ENCODE measurements around the gene MED27.
A peak's percentile ranks its signal among the peaks of the same experiment; 100 is the strongest.

MED27 gene

DNA sequence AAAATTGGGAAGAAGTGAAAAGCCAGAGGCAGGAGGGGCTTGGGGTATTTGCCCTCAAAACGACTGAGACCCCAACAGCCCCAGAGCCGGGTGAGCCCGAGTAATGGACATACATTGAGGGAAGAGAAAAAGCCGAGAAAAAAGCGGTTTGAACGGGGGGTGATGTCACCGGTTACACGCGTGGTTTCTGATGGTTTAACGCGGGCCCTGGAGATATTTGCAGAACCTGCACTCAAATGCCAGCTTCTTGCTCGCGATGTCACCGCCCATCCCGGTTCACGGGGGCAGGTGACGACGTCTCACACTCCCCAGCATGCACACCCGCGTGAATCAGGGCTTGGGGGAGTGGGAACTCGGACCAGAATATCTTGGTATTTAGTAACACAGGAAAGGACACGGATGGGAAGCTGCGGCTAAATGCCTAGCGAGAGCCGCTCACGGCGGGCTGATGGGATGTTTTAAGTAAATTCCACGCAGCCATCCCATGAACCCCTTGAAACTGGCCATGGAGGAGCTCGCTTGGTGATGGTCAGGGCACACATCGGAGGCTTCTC, 237.8 kb downstream of the MED27 start:
- Mint-ChIP-seq H3K4me3 (no peak overlapping the region), H3K27ac (peak overlapping the region; percentile 64), H3K36me3 (peaks cover 10% of the 10 kb centered on the region), H3K4me1 (peaks cover 17% of the 10 kb centered on the region), H3K9me3 (no peaks in the 10 kb centered on the region)
- no peak for ATAC-seq
- DNase-seq (ENCODE audit: low spot score in 2 of 2), result no peak

DNA sequence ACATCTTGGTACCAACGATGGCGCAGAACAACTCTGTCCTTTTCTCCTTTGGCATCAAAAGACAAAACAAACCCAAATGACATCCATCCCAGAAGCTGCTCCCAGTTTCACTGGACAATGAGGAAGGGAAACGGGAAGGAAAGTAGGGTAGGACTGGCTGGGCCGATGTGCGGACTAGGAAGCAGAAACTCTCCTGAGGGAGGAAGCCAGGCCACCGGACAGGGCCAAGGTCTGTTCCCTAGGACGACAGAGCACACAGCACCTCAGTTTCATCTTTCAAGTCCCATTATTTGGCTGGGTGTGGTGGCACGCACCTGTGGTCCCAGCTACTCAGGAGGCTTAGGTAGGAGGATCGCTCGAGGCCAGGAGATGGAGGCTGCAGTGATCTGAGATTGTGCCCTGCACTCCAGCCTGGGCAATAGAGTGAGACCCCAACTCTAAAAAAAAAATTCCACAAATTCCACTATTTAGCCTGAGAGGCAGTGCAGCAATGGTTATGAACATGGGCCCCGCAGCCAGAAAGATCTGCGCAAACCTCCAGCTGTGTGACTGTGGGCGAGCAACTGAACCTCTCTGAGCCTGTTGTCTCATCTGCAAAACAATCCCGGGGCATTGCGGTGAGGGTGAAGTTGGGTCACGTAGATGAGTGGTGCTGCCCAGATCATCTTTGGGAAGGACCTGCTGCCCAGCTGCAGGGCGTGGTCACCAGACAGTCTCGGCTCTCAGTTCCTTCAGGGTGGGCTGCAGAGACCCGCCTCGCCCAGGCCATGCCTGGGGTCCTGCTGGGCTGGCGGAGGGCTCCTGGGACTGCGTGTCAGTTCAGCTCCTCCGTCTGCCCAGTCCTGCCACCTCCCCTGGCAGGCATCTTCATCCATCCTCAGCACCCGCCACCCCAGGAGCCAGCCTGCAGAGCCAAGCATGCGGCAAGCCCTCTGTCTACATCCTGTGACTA, 238.6 kb downstream of the MED27 start:
- peak overlapping the region; percentile 95 for H3K27ac Mint-ChIP-seq
- no peak overlapping the region for H3K4me3 Mint-ChIP-seq
- H3K9me3 Mint-ChIP-seq, result no peaks in the 10 kb centered on the region
- peaks cover 17% of the 10 kb centered on the region for H3K4me1 Mint-ChIP-seq
- no peak for DNase-seq (ENCODE audit: low spot score in 2 of 2)
- peaks cover 10% of the 10 kb centered on the region for H3K36me3 Mint-ChIP-seq
- no peak for ATAC-seq

DNA sequence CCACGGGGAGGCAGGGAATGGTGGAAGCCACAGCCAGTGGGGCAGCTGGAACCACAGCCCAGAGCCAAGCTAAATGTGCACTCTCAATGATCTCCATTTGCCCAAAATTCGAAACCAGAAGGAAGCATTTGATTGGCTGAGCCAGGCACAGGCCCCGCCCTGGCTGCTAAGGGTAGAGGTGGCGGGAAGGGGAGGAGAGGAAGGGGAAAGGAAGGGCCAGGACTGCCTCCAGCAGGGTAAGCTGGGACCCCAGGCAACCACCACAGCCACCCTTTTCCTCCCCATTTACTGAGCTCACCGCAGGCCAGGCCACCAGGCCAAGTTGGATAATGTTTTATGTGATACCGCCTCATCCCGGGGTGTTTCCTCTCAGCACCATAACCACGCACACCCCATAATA, 239.4 kb downstream of the MED27 start:
- no peak for ATAC-seq
- Mint-ChIP-seq H3K9me3 (no peaks in the 10 kb centered on the region), H3K4me3 (peak overlapping the region; percentile 62), H3K27ac (peak overlapping the region; percentile 95), H3K4me1 (peaks cover 17% of the 10 kb centered on the region), H3K36me3 (peaks cover 10% of the 10 kb centered on the region)
- DNase-seq (ENCODE audit: low spot score in 2 of 2), result no peak

DNA sequence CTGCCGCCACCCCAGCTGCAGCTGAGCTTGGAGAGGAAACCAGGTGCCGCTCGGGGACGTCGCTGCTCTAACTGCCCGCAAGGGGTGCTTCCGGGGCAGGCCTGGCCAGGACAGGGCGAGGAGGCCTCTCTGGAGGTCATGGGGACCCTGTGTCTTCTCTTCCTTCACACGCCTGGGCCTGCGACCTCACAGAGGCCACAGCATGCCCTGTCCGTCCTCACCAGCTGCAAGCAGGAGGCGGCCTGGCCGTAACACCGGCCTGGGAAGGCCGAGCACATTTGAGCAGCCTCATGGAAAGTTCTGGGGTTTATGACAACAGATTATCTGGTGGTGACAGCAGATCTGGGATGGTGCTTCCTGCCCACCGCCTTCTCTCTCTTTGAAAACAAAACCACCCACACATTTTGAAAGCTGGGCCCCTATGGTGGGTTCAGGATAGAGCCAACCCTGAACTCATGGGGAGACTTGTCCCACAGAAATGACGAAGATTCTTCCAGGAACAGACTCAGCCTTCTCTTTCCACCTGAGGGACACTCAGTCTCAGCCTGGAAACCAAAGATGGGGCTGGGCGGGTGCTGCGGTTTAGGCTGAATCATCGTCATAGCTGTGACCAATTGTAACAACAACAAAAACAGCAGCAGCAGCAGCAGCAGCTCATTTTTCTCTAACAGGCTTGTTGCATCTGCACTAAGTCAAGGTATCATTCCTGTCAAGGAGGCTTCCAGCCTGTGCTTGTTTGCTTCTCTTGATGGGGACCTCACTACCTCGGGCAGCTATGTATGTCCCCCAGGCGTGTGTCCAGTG, 240.2 kb downstream of the MED27 start:
- peak overlapping the region; percentile 62 for H3K4me3 Mint-ChIP-seq
- no peaks in the 10 kb centered on the region for H3K9me3 Mint-ChIP-seq
- ATAC-seq (peak; percentile 86), DNase-seq (ENCODE audit: low spot score in 2 of 2) (peak; percentile 41 to 70)
- peak overlapping the region; percentile 95 for H3K27ac Mint-ChIP-seq
- H3K36me3 Mint-ChIP-seq, result peaks cover 10% of the 10 kb centered on the region
- peaks cover 17% of the 10 kb centered on the region for H3K4me1 Mint-ChIP-seq

DNA sequence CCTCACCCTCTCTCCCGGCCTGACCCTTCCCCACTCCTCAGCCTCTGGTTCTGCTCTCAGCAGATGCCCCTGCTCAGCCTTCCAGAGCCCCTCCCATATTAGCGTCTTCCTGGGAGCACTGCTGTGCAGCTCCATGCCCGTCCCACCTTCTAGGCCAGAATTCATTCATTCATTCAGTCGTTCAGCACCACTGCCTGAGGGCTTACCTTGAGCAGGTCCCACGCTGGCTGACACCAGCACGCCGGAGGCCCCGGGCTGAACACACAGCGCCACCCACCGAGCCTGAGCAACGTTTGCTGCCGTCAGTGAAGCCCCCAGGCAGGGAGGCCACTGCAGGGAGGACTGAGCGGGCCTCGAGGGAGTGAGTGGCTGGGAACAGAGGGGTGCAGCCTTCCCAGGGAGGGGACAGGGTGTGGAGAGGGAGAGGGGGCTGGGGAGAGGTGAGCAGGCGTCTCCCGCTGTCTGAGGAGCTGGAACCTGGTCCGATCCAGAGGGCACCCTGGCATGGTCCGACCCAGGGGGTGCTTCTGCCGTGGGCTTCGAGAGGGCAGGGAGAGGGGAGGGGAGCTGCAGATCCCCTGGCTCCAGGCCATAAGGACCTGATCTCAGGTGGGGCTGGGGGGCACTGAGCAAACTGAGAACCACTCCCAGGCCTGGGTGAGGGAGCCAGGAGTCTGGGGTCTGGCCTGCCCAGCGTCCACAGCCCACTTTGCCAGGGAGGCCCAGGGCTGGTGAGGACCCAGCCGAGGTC, 241.0 kb downstream of the MED27 start:
- peak overlapping the region; percentile 95 for H3K27ac Mint-ChIP-seq
- H3K9me3 Mint-ChIP-seq, result no peaks in the 10 kb centered on the region
- no peak for DNase-seq (ENCODE audit: low spot score in 2 of 2)
- peaks cover 17% of the 10 kb centered on the region for H3K4me1 Mint-ChIP-seq
- peak overlapping the region; percentile 62 for H3K4me3 Mint-ChIP-seq
- peaks cover 10% of the 10 kb centered on the region for H3K36me3 Mint-ChIP-seq
- no peak for ATAC-seq

DNA sequence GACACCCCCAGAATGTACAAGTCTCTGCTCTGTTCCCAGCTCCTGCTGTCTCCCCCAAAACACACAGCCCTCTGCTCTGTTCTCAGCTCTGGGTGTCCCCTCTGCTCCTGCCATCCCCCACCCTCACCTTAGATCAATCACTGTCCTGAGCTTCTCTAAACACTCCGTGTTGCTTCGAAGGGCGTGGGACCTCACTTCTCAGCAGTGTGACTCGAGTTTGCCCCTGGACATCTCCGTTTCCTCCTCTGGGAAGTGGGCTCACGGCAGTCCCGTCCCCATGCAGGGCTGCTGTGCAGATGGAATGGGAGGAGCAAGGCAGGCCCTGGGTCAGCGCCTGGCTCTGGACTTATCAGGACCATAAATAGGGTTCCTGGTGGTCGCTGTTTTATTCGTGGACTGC, 241.8 kb downstream of the MED27 start:
- peak overlapping the region; percentile 95 for H3K27ac Mint-ChIP-seq
- H3K9me3 Mint-ChIP-seq, result no peaks in the 10 kb centered on the region
- ATAC-seq (no peak), DNase-seq (ENCODE audit: low spot score in 2 of 2) (no peak)
- no peak overlapping the region for H3K4me3 Mint-ChIP-seq
- peaks cover 22% of the 10 kb centered on the region for H3K4me1 Mint-ChIP-seq
- peaks cover 10% of the 10 kb centered on the region for H3K36me3 Mint-ChIP-seq

DNA sequence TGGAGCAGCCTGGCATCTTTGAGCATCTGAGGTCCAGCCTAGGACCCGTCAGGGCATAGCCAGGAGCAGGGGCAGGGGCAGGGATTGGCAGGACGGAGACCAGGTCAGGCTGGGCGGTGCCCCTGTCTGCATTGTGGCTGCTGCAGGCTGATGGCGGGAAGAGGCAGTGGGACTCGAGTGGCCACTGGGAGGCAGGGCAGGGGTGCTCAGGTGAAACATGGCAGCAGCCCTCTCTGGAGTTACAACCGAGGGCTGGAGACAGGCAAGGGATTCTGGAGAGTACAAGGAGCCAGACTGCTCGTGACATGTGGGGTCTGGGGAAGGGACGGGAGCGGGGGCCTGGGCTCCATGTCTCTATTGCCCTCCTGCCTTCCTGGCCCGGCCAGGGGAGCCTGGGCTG, 242.4 kb downstream of the MED27 start:
- DNase-seq (ENCODE audit: low spot score in 2 of 2) (no peak), ATAC-seq (no peak)
- H3K9me3 Mint-ChIP-seq, result no peaks in the 10 kb centered on the region

DNA sequence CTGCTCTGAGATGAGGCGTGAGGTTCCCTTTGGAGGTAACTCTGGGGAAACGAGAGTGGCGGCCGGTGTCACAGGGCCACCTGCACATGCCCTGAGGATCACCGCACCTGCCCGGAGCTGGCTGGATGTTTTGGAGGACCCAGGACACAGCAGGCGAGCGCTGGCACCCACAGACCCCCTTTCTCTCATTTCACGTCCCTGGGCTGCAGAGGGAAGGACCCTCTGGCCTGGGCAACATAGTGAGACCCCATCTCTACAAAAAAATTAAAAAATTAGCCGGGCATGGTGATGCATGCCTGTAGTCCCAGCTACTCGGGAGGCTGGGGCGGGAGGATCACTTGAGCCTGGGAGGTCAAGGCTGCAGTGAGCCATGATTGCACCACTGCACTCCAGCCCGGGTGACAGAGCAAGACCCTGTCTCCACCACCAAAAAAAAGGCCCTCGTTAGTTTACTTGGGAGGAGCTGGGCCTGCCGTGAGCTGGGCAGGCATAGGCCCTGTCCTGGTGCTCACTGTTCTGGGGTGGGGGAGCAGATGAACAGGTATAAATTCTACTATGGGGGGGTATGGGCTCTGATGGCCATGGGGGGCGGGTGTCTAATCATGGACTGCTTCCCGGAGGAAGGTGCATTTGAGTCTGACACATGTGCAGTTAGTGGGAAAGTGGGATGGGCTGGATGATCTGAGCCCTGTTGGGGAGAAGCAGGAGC, 242.9 kb downstream of the MED27 start:
- no peaks in the 10 kb centered on the region for H3K9me3 Mint-ChIP-seq
- H3K4me3 Mint-ChIP-seq, result no peak overlapping the region
- ATAC-seq (no peak), DNase-seq (ENCODE audit: low spot score in 2 of 2) (no peak)
- peaks cover 10% of the 10 kb centered on the region for H3K36me3 Mint-ChIP-seq
- H3K27ac Mint-ChIP-seq, result no peak overlapping the region
- H3K4me1 Mint-ChIP-seq, result peaks cover 24% of the 10 kb centered on the region

More for the DNA sequence above, 242.4 kb downstream of the MED27 start:
- Mint-ChIP-seq H3K27ac (no peak overlapping the region), H3K4me3 (no peak overlapping the region), H3K36me3 (peaks cover 10% of the 10 kb centered on the region), H3K4me1 (peaks cover 24% of the 10 kb centered on the region)

DNA sequence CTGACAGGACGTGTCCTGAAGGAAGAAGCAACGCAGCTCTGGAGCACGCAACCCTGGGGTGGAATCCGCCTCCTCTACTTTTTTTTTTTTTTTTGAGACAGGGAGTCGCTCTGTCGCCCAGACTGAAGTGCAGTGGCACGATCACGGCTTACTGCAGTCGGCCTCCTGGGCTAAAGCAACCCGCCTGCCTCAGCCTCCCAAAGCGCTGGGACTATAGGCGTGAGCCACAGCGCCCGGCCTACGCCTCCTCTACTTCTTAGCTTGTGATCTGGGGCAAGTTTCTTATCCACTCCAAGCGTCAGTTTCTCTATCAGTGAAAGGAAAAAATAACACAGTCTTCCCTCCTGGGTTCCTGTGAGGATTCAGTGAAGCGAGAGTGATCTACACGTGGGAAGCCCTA, 243.6 kb downstream of the MED27 start:
- no peak overlapping the region for H3K4me3 Mint-ChIP-seq
- no peak overlapping the region for H3K27ac Mint-ChIP-seq
- ATAC-seq (no peak), DNase-seq (ENCODE audit: low spot score in 2 of 2) (no peak)
- H3K36me3 Mint-ChIP-seq, result peaks cover 10% of the 10 kb centered on the region
- peaks cover 24% of the 10 kb centered on the region for H3K4me1 Mint-ChIP-seq
- H3K9me3 Mint-ChIP-seq, result no peaks in the 10 kb centered on the region

DNA sequence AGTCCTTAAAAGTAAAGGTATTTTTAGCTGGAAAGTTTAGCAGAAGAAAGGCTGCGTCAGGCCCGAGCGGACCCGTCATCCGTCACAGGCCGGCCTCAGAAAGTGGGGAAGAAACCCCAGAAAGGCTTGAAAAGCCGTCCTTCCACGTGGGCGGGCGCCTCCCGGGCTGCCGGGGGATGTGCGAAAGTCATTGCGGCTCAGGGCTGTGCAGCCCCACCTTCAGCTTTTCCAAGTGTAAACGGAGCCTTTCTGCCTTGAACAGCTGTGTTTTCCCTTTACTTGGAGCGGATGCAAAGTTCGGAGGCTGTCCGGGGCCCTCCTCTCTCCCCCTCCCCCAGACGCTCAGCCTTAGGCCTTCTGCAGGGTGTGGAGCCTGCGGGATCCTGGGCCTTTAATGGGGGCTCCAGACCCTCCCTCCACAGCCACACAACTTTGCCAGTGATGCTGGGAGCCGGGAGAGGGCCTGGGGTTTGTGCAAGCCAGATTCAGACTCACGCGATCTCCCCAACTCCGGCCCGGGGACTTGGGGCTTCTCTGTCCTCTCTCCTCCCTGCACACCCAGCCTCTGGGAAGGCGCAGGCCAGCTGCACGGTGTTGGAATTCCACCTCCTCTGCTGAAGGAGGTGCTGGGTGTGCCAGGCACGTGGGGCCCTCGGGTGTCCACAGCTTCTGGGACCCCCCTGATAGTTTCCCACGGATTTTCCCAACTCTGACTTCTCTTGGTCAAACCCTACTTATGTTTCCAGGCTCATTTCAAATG, 244.3 kb downstream of the MED27 start:
- peaks cover 10% of the 10 kb centered on the region for H3K36me3 Mint-ChIP-seq
- DNase-seq (ENCODE audit: low spot score in 2 of 2), result no peak

DNA sequence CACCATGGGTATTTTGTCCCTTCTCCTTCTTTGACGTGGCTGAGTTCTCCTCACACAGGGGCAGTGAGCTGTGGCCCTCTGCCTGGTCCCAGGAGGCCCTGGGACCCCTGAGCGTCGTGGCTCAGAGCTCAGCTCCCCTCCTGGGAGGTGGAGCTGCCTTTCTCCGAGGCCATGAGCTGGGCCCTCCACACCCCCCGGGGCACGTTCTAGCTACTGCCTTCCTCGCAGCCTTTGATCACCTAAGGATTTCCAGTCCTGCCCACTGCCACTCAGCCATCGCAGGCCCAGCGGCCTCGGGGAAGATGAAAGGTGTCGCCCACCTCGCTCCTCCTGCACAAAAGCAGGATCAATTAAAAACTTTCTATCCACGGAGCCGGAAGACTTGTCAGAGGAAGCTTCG, 244.9 kb downstream of the MED27 start:
- Mint-ChIP-seq H3K9me3 (no peaks in the 10 kb centered on the region), H3K36me3 (peaks cover 7% of the 10 kb centered on the region), H3K27ac (no peak overlapping the region), H3K4me3 (no peak overlapping the region), H3K4me1 (peaks cover 13% of the 10 kb centered on the region)
- ATAC-seq, result no peak
- no peak for DNase-seq (ENCODE audit: low spot score in 2 of 2)

More for the DNA sequence above, 244.3 kb downstream of the MED27 start:
- no peak overlapping the region for H3K27ac Mint-ChIP-seq
- H3K4me1 Mint-ChIP-seq, result peaks cover 19% of the 10 kb centered on the region
- H3K4me3 Mint-ChIP-seq, result no peak overlapping the region
- H3K9me3 Mint-ChIP-seq, result no peaks in the 10 kb centered on the region
- no peak for ATAC-seq

DNA sequence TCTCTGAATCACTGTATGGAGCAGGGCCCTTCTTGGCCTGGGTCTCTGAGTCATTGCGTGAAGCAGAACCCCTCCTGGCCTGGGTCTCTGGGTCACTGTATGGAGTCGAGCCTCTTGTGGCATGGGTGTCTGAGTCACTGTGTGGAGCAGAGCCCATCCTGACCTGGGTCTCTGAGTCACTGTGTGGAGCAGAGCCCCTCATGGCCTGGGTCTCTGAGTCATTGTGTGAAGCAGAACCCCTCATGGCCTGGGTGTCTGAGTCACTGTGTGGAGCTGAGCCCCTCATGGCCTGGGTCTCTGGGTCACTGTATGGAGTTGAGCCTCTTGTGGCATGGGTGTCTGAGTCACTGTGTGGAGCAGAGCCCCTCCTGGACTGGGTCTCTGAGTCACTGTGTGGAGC, 245.8 kb downstream of the MED27 start:
- no peak overlapping the region for H3K4me3 Mint-ChIP-seq
- ATAC-seq (peak; percentile 84), DNase-seq (ENCODE audit: low spot score in 2 of 2) (no peak)

DNA sequence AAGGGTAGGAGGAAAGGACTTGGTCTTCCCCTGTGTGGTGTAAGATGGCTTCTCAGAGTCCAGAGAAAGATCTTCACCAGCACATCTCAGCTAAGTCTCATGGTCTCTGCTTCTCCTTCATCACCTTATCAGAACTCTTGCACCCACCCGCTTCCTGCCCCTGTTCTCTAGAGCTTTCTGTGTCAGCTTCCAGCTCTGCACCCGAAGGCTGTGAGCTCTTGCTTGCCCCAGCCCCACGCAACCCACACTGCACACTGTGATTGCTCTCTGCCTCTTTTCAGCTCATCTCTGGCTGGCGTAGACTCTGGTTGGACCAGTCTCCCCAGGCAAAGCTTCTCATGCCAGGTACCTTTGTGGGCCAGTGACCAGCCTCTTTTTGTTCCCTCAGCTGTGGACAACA, 246.6 kb downstream of the MED27 start:
- H3K4me3 Mint-ChIP-seq, result no peak overlapping the region
- no peaks in the 10 kb centered on the region for H3K36me3 Mint-ChIP-seq
- H3K27ac Mint-ChIP-seq, result no peak overlapping the region
- H3K4me1 Mint-ChIP-seq, result peaks cover 6% of the 10 kb centered on the region
- no peaks in the 10 kb centered on the region for H3K9me3 Mint-ChIP-seq
- DNase-seq (ENCODE audit: low spot score in 2 of 2) (no peak), ATAC-seq (no peak)

More for the DNA sequence above, 245.8 kb downstream of the MED27 start:
- Mint-ChIP-seq H3K9me3 (no peaks in the 10 kb centered on the region), H3K36me3 (no peaks in the 10 kb centered on the region), H3K4me1 (peaks cover 6% of the 10 kb centered on the region), H3K27ac (no peak overlapping the region)

All from stimulated activated effector memory CD8-positive, alpha-beta T cell treated with anti-CD3 and anti-CD28 coated beads, Interleukin-12 subunit alpha, Interleukin-12 subunit beta, amount 100 ng/mL, for 72 hours (primary cell).